HepG2 (cell line): ENCODE data around the gene FRMPD2. TPM values are rescaled to one million over a fixed set of nuclear protein-coding genes. Genes with fewer than 3 reads are reported as not detected.
"Not testable (repeated sequence)": the region's sequence is repeated elsewhere in the genome, so short reads cannot be mapped to it uniquely, and the experiment has no call there.

ENCODE experiments used
- ATAC-seq: fragments of 200-7000 bp; cut with Tn5 transposase; 3 replicates; pipeline ENCODE4 v1.9.1; 2020; ENCODE audit warnings: mild to moderate bottlenecking, moderate library complexity
- BruUV-seq: library from RNA; stranded (reverse); fragments of 400-500 nt; replicated peaks from 2 replicates; lab custom pipeline; 2021; lab: Mats Ljungman, UMichigan
- CTCF ChIA-PET: fragments of 300-600 bp; formaldehyde crosslinking; extraction: SDS; loops from one replicate; lab custom pipeline; 2021; ENCODE audit warnings: low total read pairs, inconsistent platforms, low intra/inter-chr PET ratio; lab: Yijun Ruan, JAX
- POLR2A ChIA-PET: fragments of 350-600 bp; sonication (Branson Sonifier 250); formaldehyde crosslinking; loops from one replicate; lab custom pipeline; 2020; ENCODE audit warnings: antibody characterized with exemption, inconsistent platforms; lab: Yijun Ruan, JAX
- DNase-seq: peaks from one replicate; pipeline ENCODE4 v3.0.0-alpha.2; 2015; ENCODE audit warnings: low spot score
- FAIRE-seq: peaks from 3 replicates; lab custom pipeline; 2011; peaks lifted over from hg19 to GRCh38; lab: Jason Lieb, UNC
- H2AFZ ChIP-seq: one replicate; pipeline ENCODE4 v1.6.1; 2011; ENCODE audit warnings: low read length, inconsistent platforms
- H3K27ac ChIP-seq: fragments of 300-600 bp; 3 replicates; pipeline ENCODE4 v1.8.0; 2011; ENCODE audit warnings: mixed run types, mild to moderate bottlenecking, mixed read lengths, low read length, inconsistent platforms; ENCODE audit not compliant: insufficient read depth; ENCODE audit errors: extremely low read length
- H3K27me3 ChIP-seq, 2 experiments: fragments of 200-600 bp in 1 of 2; 2 replicates in 1 of 2; 3 replicates in 1 of 2; pipeline versions ENCODE4 v1.6.0 to v1.8.0; 2011; ENCODE audit warnings: low read length in 2 of 2, mild to moderate bottlenecking in 2 of 2, moderate library complexity in 2 of 2, inconsistent platforms in 1 of 2; ENCODE audit not compliant: insufficient read depth in 2 of 2, control insufficient read depth in 1 of 2
- H3K36me3 ChIP-seq, 2 experiments: fragments of 200-600 bp in 1 of 2; replicated peaks in 1 of 2; 2 replicates in 1 of 2; 3 replicates in 1 of 2; pipeline versions ENCODE4 v1.5.1 to v1.8.0; 2011; ENCODE audit warnings: low read length in 2 of 2, inconsistent platforms in 1 of 2; ENCODE audit not compliant: insufficient read depth in 2 of 2, control insufficient read depth in 1 of 2
- H3K4me1 ChIP-seq: 2 replicates; pipeline ENCODE4 v1.5.1; 2012; ENCODE audit warnings: low read length, inconsistent platforms; ENCODE audit not compliant: insufficient read depth
- H3K4me2 ChIP-seq: 2 replicates; pipeline ENCODE4 v1.6.0; 2011; ENCODE audit warnings: low read depth, low read length, inconsistent platforms
- H3K4me3 ChIP-seq, 3 experiments: fragments of 200-600 bp in 1 of 3; sonication (generic), shearing (Covaris generic) in 1 of 3; replicated peaks in 1 of 3; 2 replicates each; pipeline ENCODE4 v1.5.1; 2011 to 2016; ENCODE audit warnings: low read length in 3 of 3, inconsistent platforms in 2 of 3, low read depth in 2 of 3, mild to moderate bottlenecking in 2 of 3, control low read depth in 1 of 3, mixed read lengths in 1 of 3; ENCODE audit not compliant: insufficient read depth in 1 of 3
- H3K79me2 ChIP-seq: one replicate; pipeline ENCODE4 v1.6.1; 2011; ENCODE audit warnings: low read length, inconsistent platforms; ENCODE audit not compliant: insufficient read depth
- H3K9ac ChIP-seq: 2 replicates; pipeline ENCODE4 v1.6.0; 2011; ENCODE audit warnings: mild to moderate bottlenecking, low read depth, low read length, inconsistent platforms; ENCODE audit not compliant: insufficient read depth
- H3K9me3 ChIP-seq: 2 replicates; pipeline ENCODE4 v1.5.1; 2012; ENCODE audit warnings: mild to moderate bottlenecking, low read length
- H4K20me1 ChIP-seq: 2 replicates; pipeline ENCODE4 v1.6.0; 2011; ENCODE audit warnings: inconsistent platforms, mild to moderate bottlenecking, low read length, moderate library complexity; ENCODE audit not compliant: insufficient read depth
- MLLT10 ChIP-seq: sonication (generic); formaldehyde crosslinking; IDR thresholded peaks from 2 replicates; pipeline ENCODE4 v1.4.0; 2020; ENCODE audit warnings: missing genetic modification reagents
- POGZ ChIP-seq: sonication (generic); formaldehyde crosslinking; IDR thresholded peaks from 2 replicates; pipeline ENCODE4 v1.4.0; 2020; ENCODE audit warnings: mild to moderate bottlenecking, missing genetic modification reagents
- PRMT3 ChIP-seq: sonication (generic); formaldehyde crosslinking; IDR thresholded peaks from 2 replicates; pipeline ENCODE4 v1.8.1; 2022; ENCODE audit warnings: low read depth, mild to moderate bottlenecking, moderate library complexity, missing genetic modification reagents, borderline replicate concordance
- ZNF124 ChIP-seq: sonication (generic); formaldehyde crosslinking; IDR thresholded peaks from 2 replicates; pipeline ENCODE4 v1.4.0; 2020; ENCODE audit warnings: missing genetic modification reagents
- whole genome bisulfite sequencing: methylation state at CpG from one replicate; pipeline ENCODE4 v1.1.6; 2017; ENCODE audit warnings: low lambda C conversion rate; 5-methylcytosine and 5-hydroxymethylcytosine counted together
- in situ Hi-C: cut with HindIII; loops from 2 replicates; pipeline ENCODE4 v1.10.0; 2017; ENCODE audit warnings: low pct_unique_long_range_greater_than_20kb; ENCODE audit not compliant: extremely low pct_ligation_motif_present
- intact Hi-C: fragments of 100-400 bp; cut with micrococcal nuclease; formaldehyde crosslinking; loops from one replicate; pipeline ENCODE4 v1.10.0; 2022; ENCODE audit not compliant: unreplicated experiment
- polyA plus RNA-seq, 8 experiments: library from polyadenylated mRNA; depleted of rRNA in 3 of 8; stranded (reverse) in 7 of 8; unstranded in 1 of 8; fragments of >200 nt; fragmentation: Illumina TruSeq in 4 of 8; extraction: Trizol in 4 of 8; gene quantifications; 2 replicates each; pipeline versions ENCODE4 v1.2.1 to v1.2.3, GENCODE V29; 2011 to 2016; ENCODE audit warnings: low read depth in 4 of 8, missing spikeins in 1 of 8, mixed read lengths in 1 of 8; ENCODE audit not compliant: insufficient read depth in 1 of 8
- total RNA-seq, 5 experiments: library from RNA; depleted of rRNA; stranded (reverse); fragments of >200 nt; fragmentation: Illumina TruSeq; extraction: Trizol; gene quantifications; 2 replicates each; pipeline ENCODE4 v1.2.3, GENCODE V29; 2016; ENCODE audit warnings: low read depth in 1 of 5
- TF ChIP-seq, protein P1 (sequence below): IDR thresholded peaks from 2 replicates; pipeline ENCODE4 v1.6.1; 2016; ENCODE audit warnings: low read depth, missing genetic modification reagents, missing compliant biosample characterization
- TF ChIP-seq, protein P2 (sequence below): sonication (generic); formaldehyde crosslinking; IDR thresholded peaks from one replicate; pipeline ENCODE4 v1.5.1; 2020; ENCODE audit warnings: mild to moderate bottlenecking, missing genetic modification reagents; ENCODE audit errors: not compliant biosample characterization

Gene FRMPD2
- total and polyA plus RNA-seq, 2 of the 13 experiments (the other 11 are each of a cell fraction or from before 2014, with no cell fraction given), result 0.45 to 1.3 TPM

DNA sequence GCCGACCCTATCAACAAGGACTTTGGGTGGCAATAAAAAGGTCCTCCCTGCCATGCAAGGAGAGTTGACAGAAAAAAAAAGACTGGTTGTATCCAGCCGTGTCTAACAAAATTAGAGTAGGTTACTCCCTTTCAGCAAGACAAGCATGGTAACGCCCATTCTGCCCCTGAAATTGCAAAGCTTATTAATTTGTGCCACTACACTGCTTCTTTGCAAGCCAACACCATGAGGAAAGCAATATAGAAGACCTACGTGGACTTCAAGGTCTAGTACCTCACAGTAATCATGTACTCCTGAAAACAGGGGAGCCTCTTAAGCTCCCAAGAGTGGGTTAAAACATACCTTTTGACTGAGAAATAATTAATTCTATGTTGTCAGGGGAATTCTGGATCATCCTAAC lies 90.3 kb downstream of the FRMPD2 start (continued):
- TF ChIP-seq, protein P1, sequence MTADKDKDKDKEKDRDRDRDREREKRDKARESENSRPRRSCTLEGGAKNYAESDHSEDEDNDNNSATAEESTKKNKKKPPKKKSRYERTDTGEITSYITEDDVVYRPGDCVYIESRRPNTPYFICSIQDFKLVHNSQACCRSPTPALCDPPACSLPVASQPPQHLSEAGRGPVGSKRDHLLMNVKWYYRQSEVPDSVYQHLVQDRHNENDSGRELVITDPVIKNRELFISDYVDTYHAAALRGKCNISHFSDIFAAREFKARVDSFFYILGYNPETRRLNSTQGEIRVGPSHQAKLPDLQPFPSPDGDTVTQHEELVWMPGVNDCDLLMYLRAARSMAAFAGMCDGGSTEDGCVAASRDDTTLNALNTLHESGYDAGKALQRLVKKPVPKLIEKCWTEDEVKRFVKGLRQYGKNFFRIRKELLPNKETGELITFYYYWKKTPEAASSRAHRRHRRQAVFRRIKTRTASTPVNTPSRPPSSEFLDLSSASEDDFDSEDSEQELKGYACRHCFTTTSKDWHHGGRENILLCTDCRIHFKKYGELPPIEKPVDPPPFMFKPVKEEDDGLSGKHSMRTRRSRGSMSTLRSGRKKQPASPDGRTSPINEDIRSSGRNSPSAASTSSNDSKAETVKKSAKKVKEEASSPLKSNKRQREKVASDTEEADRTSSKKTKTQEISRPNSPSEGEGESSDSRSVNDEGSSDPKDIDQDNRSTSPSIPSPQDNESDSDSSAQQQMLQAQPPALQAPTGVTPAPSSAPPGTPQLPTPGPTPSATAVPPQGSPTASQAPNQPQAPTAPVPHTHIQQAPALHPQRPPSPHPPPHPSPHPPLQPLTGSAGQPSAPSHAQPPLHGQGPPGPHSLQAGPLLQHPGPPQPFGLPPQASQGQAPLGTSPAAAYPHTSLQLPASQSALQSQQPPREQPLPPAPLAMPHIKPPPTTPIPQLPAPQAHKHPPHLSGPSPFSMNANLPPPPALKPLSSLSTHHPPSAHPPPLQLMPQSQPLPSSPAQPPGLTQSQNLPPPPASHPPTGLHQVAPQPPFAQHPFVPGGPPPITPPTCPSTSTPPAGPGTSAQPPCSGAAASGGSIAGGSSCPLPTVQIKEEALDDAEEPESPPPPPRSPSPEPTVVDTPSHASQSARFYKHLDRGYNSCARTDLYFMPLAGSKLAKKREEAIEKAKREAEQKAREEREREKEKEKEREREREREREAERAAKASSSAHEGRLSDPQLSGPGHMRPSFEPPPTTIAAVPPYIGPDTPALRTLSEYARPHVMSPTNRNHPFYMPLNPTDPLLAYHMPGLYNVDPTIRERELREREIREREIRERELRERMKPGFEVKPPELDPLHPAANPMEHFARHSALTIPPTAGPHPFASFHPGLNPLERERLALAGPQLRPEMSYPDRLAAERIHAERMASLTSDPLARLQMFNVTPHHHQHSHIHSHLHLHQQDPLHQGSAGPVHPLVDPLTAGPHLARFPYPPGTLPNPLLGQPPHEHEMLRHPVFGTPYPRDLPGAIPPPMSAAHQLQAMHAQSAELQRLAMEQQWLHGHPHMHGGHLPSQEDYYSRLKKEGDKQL (CRISPR knock-in tag), result no peak
- TF ChIP-seq ZNF124 (CRISPR knock-in tag), result no peak
- no peak for TF ChIP-seq POGZ (CRISPR knock-in tag)
- TF ChIP-seq, protein P2, sequence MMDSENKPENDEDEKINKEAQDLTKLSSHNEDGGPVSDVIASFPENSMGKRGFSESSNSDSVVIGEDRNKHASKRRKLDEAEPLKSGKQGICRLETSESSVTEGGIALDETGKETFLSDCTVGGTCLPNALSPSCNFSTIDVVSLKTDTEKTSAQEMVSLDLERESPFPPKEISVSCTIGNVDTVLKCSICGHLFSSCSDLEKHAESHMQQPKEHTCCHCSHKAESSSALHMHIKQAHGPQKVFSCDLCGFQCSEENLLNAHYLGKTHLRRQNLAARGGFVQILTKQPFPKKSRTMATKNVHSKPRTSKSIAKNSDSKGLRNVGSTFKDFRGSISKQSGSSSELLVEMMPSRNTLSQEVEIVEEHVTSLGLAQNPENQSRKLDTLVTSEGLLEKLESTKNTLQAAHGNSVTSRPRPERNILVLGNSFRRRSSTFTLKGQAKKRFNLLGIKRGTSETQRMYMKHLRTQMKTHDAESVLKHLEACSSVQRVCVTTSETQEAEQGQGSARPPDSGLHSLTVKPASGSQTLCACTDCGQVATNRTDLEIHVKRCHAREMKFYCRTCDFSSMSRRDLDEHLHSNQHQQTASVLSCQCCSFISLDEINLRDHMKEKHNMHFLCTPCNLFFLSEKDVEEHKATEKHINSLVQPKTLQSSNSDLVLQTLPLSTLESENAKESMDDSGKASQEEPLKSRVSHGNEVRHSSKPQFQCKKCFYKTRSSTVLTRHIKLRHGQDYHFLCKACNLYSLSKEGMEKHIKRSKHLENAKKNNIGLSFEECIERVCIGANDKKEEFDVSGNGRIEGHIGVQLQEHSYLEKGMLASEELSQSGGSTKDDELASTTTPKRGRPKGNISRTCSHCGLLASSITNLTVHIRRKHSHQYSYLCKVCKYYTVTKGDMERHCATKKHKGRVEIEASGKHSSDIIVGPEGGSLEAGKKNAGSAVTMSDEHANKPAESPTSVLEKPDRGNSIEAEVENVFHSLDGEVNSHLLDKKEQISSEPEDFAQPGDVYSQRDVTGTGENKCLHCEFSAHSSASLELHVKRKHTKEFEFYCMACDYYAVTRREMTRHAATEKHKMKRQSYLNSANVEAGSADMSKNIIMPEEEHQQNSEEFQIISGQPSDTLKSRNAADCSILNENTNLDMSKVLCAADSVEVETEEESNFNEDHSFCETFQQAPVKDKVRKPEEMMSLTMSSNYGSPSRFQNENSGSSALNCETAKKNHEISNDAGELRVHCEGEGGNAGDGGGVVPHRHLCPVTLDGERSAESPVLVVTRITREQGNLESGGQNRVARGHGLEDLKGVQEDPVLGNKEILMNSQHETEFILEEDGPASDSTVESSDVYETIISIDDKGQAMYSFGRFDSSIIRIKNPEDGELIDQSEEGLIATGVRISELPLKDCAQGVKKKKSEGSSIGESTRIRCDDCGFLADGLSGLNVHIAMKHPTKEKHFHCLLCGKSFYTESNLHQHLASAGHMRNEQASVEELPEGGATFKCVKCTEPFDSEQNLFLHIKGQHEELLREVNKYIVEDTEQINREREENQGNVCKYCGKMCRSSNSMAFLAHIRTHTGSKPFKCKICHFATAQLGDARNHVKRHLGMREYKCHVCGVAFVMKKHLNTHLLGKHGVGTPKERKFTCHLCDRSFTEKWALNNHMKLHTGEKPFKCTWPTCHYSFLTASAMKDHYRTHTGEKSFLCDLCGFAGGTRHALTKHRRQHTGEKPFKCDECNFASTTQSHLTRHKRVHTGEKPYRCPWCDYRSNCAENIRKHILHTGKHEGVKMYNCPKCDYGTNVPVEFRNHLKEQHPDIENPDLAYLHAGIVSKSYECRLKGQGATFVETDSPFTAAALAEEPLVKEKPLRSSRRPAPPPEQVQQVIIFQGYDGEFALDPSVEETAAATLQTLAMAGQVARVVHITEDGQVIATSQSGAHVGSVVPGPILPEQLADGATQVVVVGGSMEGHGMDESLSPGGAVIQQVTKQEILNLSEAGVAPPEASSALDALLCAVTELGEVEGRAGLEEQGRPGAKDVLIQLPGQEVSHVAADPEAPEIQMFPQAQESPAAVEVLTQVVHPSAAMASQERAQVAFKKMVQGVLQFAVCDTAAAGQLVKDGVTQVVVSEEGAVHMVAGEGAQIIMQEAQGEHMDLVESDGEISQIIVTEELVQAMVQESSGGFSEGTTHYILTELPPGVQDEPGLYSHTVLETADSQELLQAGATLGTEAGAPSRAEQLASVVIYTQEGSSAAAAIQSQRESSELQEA (CRISPR knock-in tag), result no peak
- no peak for TF ChIP-seq PRMT3 (CRISPR knock-in tag)
- no peak for TF ChIP-seq MLLT10
- TF ChIP-seq, all 625 proteins: peak for 0

DNA sequence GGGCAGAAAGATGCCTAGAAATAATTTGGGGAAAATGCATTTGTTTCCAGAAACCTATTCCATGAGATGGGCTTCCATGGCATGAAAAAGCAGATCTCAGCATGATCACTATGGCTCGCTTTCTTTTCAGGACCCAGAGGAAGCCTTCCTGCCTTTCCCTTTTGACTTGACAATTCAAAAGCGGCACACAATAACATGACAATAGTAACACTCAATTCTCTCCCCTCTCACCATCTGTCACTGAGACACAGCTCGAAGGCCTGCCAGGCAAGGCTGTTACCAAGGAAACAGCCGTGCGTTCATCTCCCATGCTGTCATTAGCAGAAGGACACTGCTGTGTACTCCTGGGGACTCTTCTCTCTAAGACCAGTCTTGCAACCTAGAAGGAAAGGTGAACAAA lies 101.8 kb downstream of the FRMPD2 start:
- BruUV-seq, result not testable (repeated sequence)

More for the DNA sequence above, 101.8 kb downstream of the FRMPD2 start:
- DNase-seq, FAIRE-seq, in situ Hi-C loops, CTCF ChIA-PET, H2AFZ ChIP-seq, H3K79me2 ChIP-seq, H4K20me1 ChIP-seq, H3K4me3 ChIP-seq, H3K27me3 ChIP-seq, POLR2A ChIA-PET, H3K9ac ChIP-seq, H3K36me3 ChIP-seq, H3K27ac ChIP-seq, intact Hi-C loops, H3K4me2 ChIP-seq, H3K9me3 ChIP-seq, H3K4me1 ChIP-seq, ATAC-seq: not testable (repeated sequence)
- 78% methylated on average over 2 of the region's 5 CpGs for WGBS
